ENCODE data around the gene GLB1L3.

GRCh38 chr11:134292661-134293060 is 16.5 kb downstream of the GLB1L3 start:
- TF ChIP-seq CTCF (IDR thresholded peaks at IDR 0.05) = no peak
- no peak for TF ChIP-seq POLR2AphosphoS5 (IDR thresholded peaks at IDR 0.05)
- TF ChIP-seq POLR2A (IDR thresholded peaks at IDR 0.05) = no peak
- no peak for TF ChIP-seq EP300 (IDR thresholded peaks at IDR 0.05; ENCODE audit: low read depth)
